GM13976 (cell line): ENCODE measurements around the gene FXR1.

Experiments
- DNase-seq: peaks from one replicate; pipeline ENCODE4 v3.0.0; 2012; ENCODE audit warnings: low spot score
- CTCF ChIP-seq: IDR thresholded peaks from 2 replicates; pipeline ENCODE4 v1.5.1; 2012; ENCODE audit warnings: borderline replicate concordance, mild to moderate bottlenecking; ENCODE audit not compliant: insufficient read depth; ENCODE audit errors: extremely low read depth, missing control alignments, control extremely low read depth
- in situ Hi-C: fragments of 300-500 bp; cut with MboI; formaldehyde crosslinking; loops from one replicate; pipeline ENCODE4 v1.12.0; 2022; ENCODE audit warnings: low sequenced_read_pairs, mixed read lengths, inconsistent platforms; ENCODE audit not compliant: unreplicated experiment

The FXR1 gene

DNA sequence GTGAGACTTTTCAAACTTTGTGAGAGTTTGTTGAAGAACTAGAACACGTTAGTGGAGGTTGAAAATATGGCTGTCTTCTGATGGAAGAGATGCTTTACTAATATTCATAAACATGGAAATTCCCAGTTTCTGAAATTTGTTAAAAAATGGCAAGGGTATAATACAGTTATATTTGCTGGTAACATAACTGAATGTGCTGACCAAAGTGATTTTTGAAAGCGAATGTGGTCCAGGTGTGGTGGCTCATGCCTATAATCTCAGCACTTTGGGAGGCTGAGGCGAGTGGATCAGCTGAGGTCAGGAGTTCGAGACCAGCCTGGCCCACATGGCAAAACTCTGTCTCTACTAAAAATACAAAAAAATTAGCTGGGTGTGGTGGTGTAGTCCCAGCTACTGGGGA, 18.1 kb downstream of the FXR1 start:
- no peak for TF ChIP-seq CTCF
- no peak for DNase-seq
- in situ Hi-C loops = no loop called here

DNA sequence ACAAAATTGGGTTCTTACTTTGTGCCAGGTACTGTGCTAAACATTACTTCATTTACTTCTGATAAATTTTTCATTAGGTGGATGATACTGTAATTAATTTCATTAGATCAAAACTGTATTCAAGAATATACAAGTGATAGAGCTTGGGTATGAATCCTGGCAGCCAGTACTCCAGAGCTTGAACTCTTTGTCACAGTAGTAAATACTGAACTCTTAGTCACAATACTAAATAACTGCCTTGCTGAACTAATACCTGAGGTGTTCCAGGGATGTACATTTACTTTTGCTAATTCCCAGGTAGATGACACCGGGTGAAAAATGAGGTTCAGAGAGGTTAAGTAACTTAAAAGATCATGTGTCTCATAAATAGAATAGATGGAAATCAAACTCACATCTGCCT, 20.3 kb downstream of the FXR1 start:
- in situ Hi-C loops = no loop called here
- TF ChIP-seq CTCF = no peak
- DNase-seq = no peak

GRCh38 chr3:180934638-180935037, 22.2 kb downstream of the FXR1 start:
- DNase-seq = no peak
- TF ChIP-seq CTCF = no peak
- in situ Hi-C loops = no loop called here

DNA sequence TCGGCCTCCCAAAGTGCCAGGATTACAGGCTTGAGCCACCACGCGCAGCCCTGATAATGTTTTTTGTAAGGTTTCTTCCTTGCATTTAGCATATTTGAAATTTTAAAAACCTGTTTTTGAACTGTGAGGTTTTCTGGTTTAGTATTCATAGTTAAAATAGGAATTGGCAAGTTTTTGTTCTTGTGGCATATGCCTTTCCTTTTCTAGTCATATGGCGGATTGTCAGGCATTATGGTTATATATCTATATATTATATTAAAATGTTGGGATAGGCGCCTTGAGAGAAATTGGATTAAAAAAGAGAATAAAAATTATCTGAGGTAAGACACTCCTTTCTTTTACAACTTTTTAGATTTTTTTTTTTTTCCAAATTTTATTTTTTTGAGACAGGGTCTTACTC, 28.4 kb downstream of the FXR1 start:
- DNase-seq = no peak
- in situ Hi-C loops = no loop called here
- TF ChIP-seq CTCF = no peak

- DNase-seq = peak; percentile 38
- TF ChIP-seq CTCF = no peak
- in situ Hi-C loops = no loop called here
Observed at GRCh38 chr3:180947761-180948390, 35.4 kb downstream of the FXR1 start.

- in situ Hi-C loops = no loop called here
- no peak for TF ChIP-seq CTCF
- no peak for DNase-seq
Observed at GRCh38 chr3:180959691-180960090, 47.2 kb downstream of the FXR1 start.

DNA sequence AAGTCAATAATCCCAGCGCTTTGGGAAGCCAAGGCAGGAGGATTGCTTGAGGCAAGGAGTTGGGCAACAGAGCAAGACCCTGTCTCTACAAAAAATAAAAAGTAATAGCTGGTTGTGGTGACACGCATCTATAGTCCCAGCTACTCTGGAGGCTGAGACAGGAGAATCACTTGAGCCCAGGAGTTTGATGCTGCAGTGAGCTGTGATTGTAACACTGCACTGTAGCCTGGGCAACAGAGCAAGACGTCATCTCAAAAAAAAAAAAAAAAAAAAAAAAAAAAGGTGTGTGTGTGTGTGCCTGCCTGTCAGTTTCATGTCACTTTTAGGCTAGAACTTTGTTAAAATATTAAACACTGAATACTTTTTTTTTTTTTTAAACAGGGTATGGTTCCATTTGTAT, 48.6 kb downstream of the FXR1 start:
- no peak for DNase-seq
- in situ Hi-C loops = no loop called here
- TF ChIP-seq CTCF = no peak
